K562 (cell line): ENCODE measurements around the gene LRCOL1. TPM values are rescaled to one million over a fixed set of nuclear protein-coding genes. Genes with fewer than 3 reads are reported as not detected.

Experiments used
- ATAC-seq: fragments of 200-7000 bp; cut with Tn5 transposase; 3 replicates; pipeline ENCODE4 v1.9.1; 2020; ENCODE audit warnings: moderate library complexity
- BruUV-seq: library from RNA; stranded (reverse); fragments of 400-500 nt; replicated peaks from 2 replicates; lab custom pipeline; 2021; lab: Mats Ljungman, UMichigan
- CTCF ChIA-PET: fragments of 300-600 bp; formaldehyde crosslinking; extraction: SDS; loops from one replicate; lab custom pipeline; 2021; ENCODE audit warnings: low intra/inter-chr PET ratio; lab: Yijun Ruan, JAX
- POLR2A ChIA-PET: fragments of 300-600, 350-650 bp; sonication (Branson Sonifier 250); formaldehyde crosslinking; extraction: SDS; loops from one replicate; lab custom pipeline; 2021; ENCODE audit warnings: antibody characterized with exemption, inconsistent platforms; lab: Yijun Ruan, JAX
- DNase-seq, 4 experiments: peaks; one replicate each; pipeline versions ENCODE4 v3.0.0 to v3.0.0-alpha.2; 2011 to 2018; ENCODE audit warnings: low spot score in 3 of 4, mixed read lengths in 3 of 4; ENCODE audit errors: extremely low read depth in 1 of 4
- FAIRE-seq: peaks from 2 replicates; lab custom pipeline; 2011; peaks lifted over from hg19 to GRCh38; lab: Jason Lieb, UNC
- H2AFZ ChIP-seq: 2 replicates; pipeline ENCODE4 v1.6.0; 2011; ENCODE audit warnings: low read depth, low read length, control low read depth, inconsistent platforms
- H3K27ac ChIP-seq: fragments of 200-600 bp; 3 replicates; pipeline ENCODE4 v1.8.0; 2011; ENCODE audit warnings: low read depth, mild to moderate bottlenecking, control low read depth, inconsistent platforms, low read length, moderate library complexity, mixed read lengths; ENCODE audit errors: extremely low read depth
- H3K27me3 ChIP-seq, 2 experiments: fragments of 300-600 bp in 1 of 2; 2 replicates in 1 of 2; 3 replicates in 1 of 2; pipeline versions ENCODE4 v1.6.0 to v1.8.0; 2011; ENCODE audit warnings: inconsistent platforms in 2 of 2, low read length in 2 of 2, mild to moderate bottlenecking in 1 of 2, mixed read lengths in 1 of 2, moderate library complexity in 1 of 2; ENCODE audit not compliant: control insufficient read depth in 2 of 2, insufficient read depth in 2 of 2
- H3K36me3 ChIP-seq: fragments of 300-600 bp; 3 replicates; pipeline ENCODE4 v1.8.0; 2011; ENCODE audit warnings: mild to moderate bottlenecking, low read length, inconsistent platforms; ENCODE audit not compliant: control insufficient read depth, insufficient read depth
- H3K4me1 ChIP-seq, 2 experiments: fragments of 200-600 bp in 1 of 2; replicated peaks in 1 of 2; 2 replicates in 1 of 2; 3 replicates in 1 of 2; pipeline versions ENCODE4 v1.5.1 to v1.8.0; 2011; ENCODE audit warnings: inconsistent platforms in 2 of 2, low read length in 2 of 2, mild to moderate bottlenecking in 1 of 2, mixed read lengths in 1 of 2, moderate library complexity in 1 of 2; ENCODE audit not compliant: control insufficient read depth in 2 of 2, insufficient read depth in 2 of 2
- H3K4me2 ChIP-seq: 2 replicates; pipeline ENCODE4 v1.6.1; 2011; ENCODE audit warnings: low read length, control low read depth, inconsistent platforms, mixed read lengths; ENCODE audit not compliant: insufficient read depth
- H3K4me3 ChIP-seq: fragments of 200-600 bp; sonication (generic), shearing (Covaris generic); 2 replicates; pipeline ENCODE4 v1.5.1; 2016; ENCODE audit warnings: control low read depth, inconsistent platforms
- H3K79me2 ChIP-seq: fragments of 200-600 bp; 3 replicates; pipeline ENCODE4 v1.8.0; 2011; ENCODE audit warnings: low read length, inconsistent platforms; ENCODE audit not compliant: control insufficient read depth, insufficient read depth
- H3K9ac ChIP-seq, 2 experiments: 2 replicates each; pipeline versions ENCODE4 v1.6.0 to v1.6.1; 2011; ENCODE audit warnings: low read depth in 2 of 2, low read length in 2 of 2, control low read depth in 1 of 2, inconsistent platforms in 1 of 2, mild to moderate bottlenecking in 1 of 2, mixed read lengths in 1 of 2; ENCODE audit not compliant: insufficient read depth in 1 of 2
- H3K9me1 ChIP-seq: one replicate; pipeline ENCODE4 v1.6.0; 2011; ENCODE audit warnings: inconsistent platforms, mild to moderate bottlenecking, low read length, moderate library complexity; ENCODE audit not compliant: control insufficient read depth, insufficient read depth
- H3K9me3 ChIP-seq: replicated peaks from 2 replicates; pipeline ENCODE4 v1.5.1; 2011; ENCODE audit warnings: low read depth, low read length, inconsistent platforms; ENCODE audit not compliant: control insufficient read depth, insufficient read depth
- H4K20me1 ChIP-seq: replicated peaks from 2 replicates; pipeline ENCODE4 v1.6.1; 2011; ENCODE audit warnings: low read length, inconsistent platforms, mixed read lengths; ENCODE audit not compliant: control insufficient read depth, insufficient read depth
- CREB3L1 ChIP-seq: fragments of 450-650 bp; IDR thresholded peaks from 2 replicates; pipeline ENCODE4 v1.6.1; 2014; ENCODE audit warnings: low read depth, mild to moderate bottlenecking, moderate library complexity, borderline replicate concordance
- DACH1 ChIP-seq: fragments of 450-650 bp; IDR thresholded peaks from 2 replicates; pipeline ENCODE4 v1.6.1; 2018; ENCODE audit not compliant: partially characterized antibody
- THRB ChIP-seq: fragments of 450-650 bp; formaldehyde crosslinking; conservative IDR thresholded peaks from 2 replicates; pipeline ENCODE4 v1.4.0; 2022; ENCODE audit warnings: mild to moderate bottlenecking, missing genetic modification characterization
- WGBS: fragments of 100-300 bp; shearing (Covaris generic); methylation state at CpG from one replicate; pipeline ENCODE4 v1.1.6; 2016; ENCODE audit warnings: low coverage, mixed read lengths; ENCODE audit not compliant: insufficient coverage; ENCODE audit errors: missing lambda C conversion rate; 5-methylcytosine and 5-hydroxymethylcytosine counted together
- in situ Hi-C: fragments of 300-500 bp; cut with MboI; formaldehyde crosslinking; loops from 4 replicates; pipeline ENCODE4 v1.15.0; 2018; ENCODE audit warnings: inconsistent platforms, mixed read lengths
- intact Hi-C: fragments of 100-400 bp; cut with micrococcal nuclease; formaldehyde crosslinking; loops from 2 replicates; pipeline ENCODE4 v1.14.2; 2022
- polyA plus RNA-seq, 8 experiments: library from polyadenylated mRNA; depleted of rRNA in 4 of 8; stranded (reverse) in 5 of 8; unstranded in 3 of 8; fragments of >200 nt; fragmentation: Nextera tagmentation in 2 of 8; fragmentation: Illumina TruSeq in 1 of 8; extraction: Ambion mirVana in 2 of 8; extraction: Trizol in 1 of 8; gene quantifications; 2 replicates each; pipeline versions ENCODE4 v1.2.1 to v1.2.3, GENCODE V29; 2011 to 2014; ENCODE audit warnings: inconsistent platforms in 1 of 8, missing spikeins in 1 of 8
- total RNA-seq, 7 experiments: library from RNA; depleted of rRNA in 6 of 7; stranded (reverse); fragments of >200 nt in 6 of 7; fragmentation: Illumina TruSeq in 2 of 7; extraction: Trizol in 2 of 7; gene quantifications; 2 replicates each; pipeline versions ENCODE4 v1.2.1 to v1.2.3, GENCODE V29; 2011 to 2021; ENCODE audit warnings: low replicate concordance in 1 of 7

Gene LRCOL1
- total and polyA plus RNA-seq, 9 of the 15 experiments (the other 6 are each of a cell fraction or from before 2014, with no cell fraction given): not detected

DNA sequence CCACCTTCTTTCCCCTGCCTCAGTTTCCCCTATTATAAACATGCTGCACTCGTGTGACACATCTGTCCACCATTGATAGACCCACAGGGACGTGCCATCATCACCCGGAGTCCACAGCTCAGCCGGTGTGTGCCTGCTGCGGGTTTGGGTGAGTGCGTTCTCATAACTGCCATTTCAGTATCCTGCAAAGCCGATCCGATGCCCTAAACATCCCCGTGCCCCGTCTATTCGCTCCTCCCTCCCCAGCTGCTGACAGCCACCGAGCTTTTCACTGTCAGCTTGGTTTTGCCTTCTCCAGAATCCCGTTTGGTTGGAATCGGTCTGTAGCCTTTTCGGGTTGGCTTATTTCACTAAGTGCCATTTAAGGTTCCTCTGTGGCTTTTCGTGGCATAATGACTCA, 3.9 kb downstream of the LRCOL1 start (continued):
- TF ChIP-seq CREB3L1: no peak

DNA sequence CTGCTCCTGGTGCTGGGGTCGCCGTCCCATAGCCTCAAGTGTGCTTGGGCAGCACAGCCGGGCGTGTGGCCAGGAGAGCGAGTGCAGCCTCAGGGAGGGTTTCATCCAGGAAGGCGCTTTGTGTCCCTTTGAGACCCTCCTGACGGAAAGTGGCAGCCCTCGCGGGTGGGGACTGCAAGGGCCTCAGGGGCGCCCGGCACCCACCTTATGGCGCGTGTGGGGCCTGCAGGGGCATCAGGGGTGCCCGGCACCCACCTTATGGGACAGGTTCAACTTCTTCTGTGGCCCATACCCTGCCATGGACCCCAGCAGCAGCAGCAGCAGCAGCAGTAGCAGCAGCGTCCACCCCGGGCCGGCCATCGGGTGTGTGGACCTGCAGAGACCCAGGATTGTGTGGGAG, 4.5 kb downstream of the LRCOL1 start:
- Histone ChIP-seq H3K9me1 (no peaks in the 10 kb centered on the region), H3K4me2 (no peak overlapping the region), H3K79me2 (no peaks in the 10 kb centered on the region), H3K4me1 (peaks cover 2 to 60% of the 10 kb centered on the region in 2 experiments; a peak in 3 of 5 replicates), H2AFZ (no peak overlapping the region), H3K27ac (no peak overlapping the region), H3K4me3 (no peak overlapping the region)
- FAIRE-seq: no peak
- CTCF ChIA-PET: no interaction called here
- TF ChIP-seq DACH1: no peak
- no peak for TF ChIP-seq THRB (CRISPR knock-in tag)
- TF ChIP-seq, all 486 proteins: peak for 0
- no peak for ATAC-seq
- Histone ChIP-seq H4K20me1 (no peaks in the 10 kb centered on the region), H3K27me3 (peaks cover 47 to 86% of the 10 kb centered on the region in 2 experiments), H3K9me3 (no peaks in the 10 kb centered on the region), H3K36me3 (no peaks in the 10 kb centered on the region), H3K9ac (no peak overlapping the region)
- in situ Hi-C loops: no loop called here
- no TSS peak for BruUV-seq
- intact Hi-C loops: no loop called here
- POLR2A ChIA-PET: interaction anchor here (0.6 kb wide), 1 partner anchor 42 kb away, joined by 3 read pairs; no protein-coding TSS in a partner anchor
- WGBS: 0% methylated on average over 12 of the region's 18 CpGs
- DNase-seq: no peak
